OCI-LY7 (cell line): ENCODE measurements around the gene IGFN1.

Experiments used
- EZH2phosphoT487 ChIP-seq: fragments of 200-600 bp; sonication (generic); IDR thresholded peaks from 2 replicates; pipeline ENCODE4 v1.6.1; 2018; ENCODE audit warnings: low read depth, borderline replicate concordance, mild to moderate bottlenecking, mixed run types, antibody characterized with exemption, low read length, moderate library complexity, mixed read lengths
- TF ChIP-seq, protein P1 (sequence below): fragments of 200-600 bp; sonication (generic); conservative IDR thresholded peaks from 2 replicates; pipeline ENCODE4 v1.5.1; 2014; ENCODE audit warnings: mild to moderate bottlenecking, antibody characterized with exemption, low read length, moderate library complexity, mixed read lengths

DNA sequence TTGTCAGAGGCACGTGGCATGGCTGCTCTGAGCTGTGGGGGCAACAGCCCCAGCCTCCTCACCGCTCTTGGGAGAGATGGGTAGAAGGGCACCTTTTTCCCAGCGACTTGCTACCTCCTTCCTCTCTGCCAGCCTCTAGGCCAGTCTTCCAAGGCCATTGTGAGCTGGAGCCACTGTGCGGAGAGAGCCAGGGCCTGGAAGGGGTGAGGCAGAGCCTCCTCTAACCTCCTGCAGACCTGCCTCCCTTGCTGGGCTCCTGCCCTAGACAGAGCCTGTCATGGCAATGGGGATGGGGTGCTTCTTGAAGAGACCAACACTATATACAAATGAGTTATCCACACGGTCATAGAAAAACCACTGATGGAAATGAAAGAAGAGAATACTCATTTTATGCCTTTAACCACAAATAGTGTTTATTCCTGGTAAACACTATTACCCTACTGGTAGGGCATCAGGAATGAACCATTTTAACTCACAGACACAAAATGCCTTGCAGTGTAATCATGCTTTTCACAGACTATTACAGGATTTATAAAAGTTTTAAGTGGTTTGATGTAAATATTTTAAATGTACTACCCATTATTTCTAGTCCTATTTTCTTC lies 5.0 kb upstream of the IGFN1 start:
- TF ChIP-seq, protein P1, sequence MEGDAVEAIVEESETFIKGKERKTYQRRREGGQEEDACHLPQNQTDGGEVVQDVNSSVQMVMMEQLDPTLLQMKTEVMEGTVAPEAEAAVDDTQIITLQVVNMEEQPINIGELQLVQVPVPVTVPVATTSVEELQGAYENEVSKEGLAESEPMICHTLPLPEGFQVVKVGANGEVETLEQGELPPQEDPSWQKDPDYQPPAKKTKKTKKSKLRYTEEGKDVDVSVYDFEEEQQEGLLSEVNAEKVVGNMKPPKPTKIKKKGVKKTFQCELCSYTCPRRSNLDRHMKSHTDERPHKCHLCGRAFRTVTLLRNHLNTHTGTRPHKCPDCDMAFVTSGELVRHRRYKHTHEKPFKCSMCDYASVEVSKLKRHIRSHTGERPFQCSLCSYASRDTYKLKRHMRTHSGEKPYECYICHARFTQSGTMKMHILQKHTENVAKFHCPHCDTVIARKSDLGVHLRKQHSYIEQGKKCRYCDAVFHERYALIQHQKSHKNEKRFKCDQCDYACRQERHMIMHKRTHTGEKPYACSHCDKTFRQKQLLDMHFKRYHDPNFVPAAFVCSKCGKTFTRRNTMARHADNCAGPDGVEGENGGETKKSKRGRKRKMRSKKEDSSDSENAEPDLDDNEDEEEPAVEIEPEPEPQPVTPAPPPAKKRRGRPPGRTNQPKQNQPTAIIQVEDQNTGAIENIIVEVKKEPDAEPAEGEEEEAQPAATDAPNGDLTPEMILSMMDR: no peak
- no peak for TF ChIP-seq EZH2phosphoT487
